WERI-Rb-1 (cell line): ENCODE measurements around the gene LRRC66.

Experiments used
- DNase-seq: peaks from one replicate; pipeline ENCODE4 v3.0.0-alpha.2; 2020
- H3K27ac ChIP-seq: fragments of 250-450 bp; sonication (Bioruptor Pico); 2 replicates; pipeline ENCODE4 v1.5.1; 2020; ENCODE audit warnings: mild to moderate bottlenecking, moderate library complexity
- H3K27me3 ChIP-seq: fragments of 250-450 bp; sonication (Bioruptor Pico); 2 replicates; pipeline ENCODE4 v1.5.1; 2021; ENCODE audit warnings: mild to moderate bottlenecking, low read depth, moderate library complexity; ENCODE audit not compliant: insufficient read depth, severe bottlenecking
- H3K36me3 ChIP-seq: fragments of 250-450 bp; sonication (Bioruptor Pico); 2 replicates; pipeline ENCODE4 v1.5.1; 2020; ENCODE audit warnings: mild to moderate bottlenecking, moderate library complexity
- H3K4me3 ChIP-seq: 2 replicates; pipeline ENCODE4 v1.5.1; 2011; ENCODE audit warnings: low read depth, mild to moderate bottlenecking, control low read depth, low read length
- H3K9me3 ChIP-seq: fragments of 250-450 bp; sonication (Bioruptor Pico); 2 replicates; pipeline ENCODE4 v1.5.1; 2021; ENCODE audit warnings: mild to moderate bottlenecking, moderate library complexity; ENCODE audit not compliant: severe bottlenecking
- CTCF ChIP-seq: IDR thresholded peaks from 2 replicates; pipeline ENCODE4 v1.5.1; 2011; ENCODE audit warnings: low read depth, mild to moderate bottlenecking, control low read depth, inconsistent platforms, low read length

Gene LRRC66

GRCh38 chr4:52054254-52054653 is 34.1 kb upstream of the LRRC66 start:
- DNase-seq: no peak
- H3K9me3 ChIP-seq: no peaks in the 10 kb centered on the region

GRCh38 chr4:52052475-52052780 is 32.3 kb upstream of the LRRC66 start:
- peak overlapping the region; percentile 96 for H3K27ac ChIP-seq
- peaks cover 4% of the 10 kb centered on the region for H3K36me3 ChIP-seq
- no peaks in the 10 kb centered on the region for H3K27me3 ChIP-seq
- peak overlapping the region; percentile 93 for H3K4me3 ChIP-seq
- H3K9me3 ChIP-seq: no peaks in the 10 kb centered on the region
- no peak for TF ChIP-seq CTCF
- no peak for DNase-seq

More at GRCh38 chr4:52054254-52054653, 34.1 kb upstream of the LRRC66 start:
- no peak overlapping the region for H3K4me3 ChIP-seq
- TF ChIP-seq CTCF: no peak
- no peaks in the 10 kb centered on the region for H3K27me3 ChIP-seq
- peaks cover 4% of the 10 kb centered on the region for H3K36me3 ChIP-seq
- H3K27ac ChIP-seq: no peak overlapping the region

- no peak for TF ChIP-seq CTCF
- peak; percentile 92 for DNase-seq
- H3K4me3 ChIP-seq: peak overlapping the region; percentile 93
- peaks cover 4% of the 10 kb centered on the region for H3K36me3 ChIP-seq
- H3K27me3 ChIP-seq: no peaks in the 10 kb centered on the region
- H3K27ac ChIP-seq: peak overlapping the region; percentile 96
- H3K9me3 ChIP-seq: no peaks in the 10 kb centered on the region
Measured at GRCh38 chr4:52051615-52052474, 31.7 kb upstream of the LRRC66 start.

GRCh38 chr4:52051213-52051614 is 31.1 kb upstream of the LRRC66 start, which contains the start of gene SPATA18:
SPATA18 (plus strand) TSS chr4:52051304; CDS start chr4:52051705, 401 bp downstream.
- Histone ChIP-seq H3K9me3 (no peaks in the 10 kb centered on the region), H3K27me3 (no peaks in the 10 kb centered on the region), H3K36me3 (peaks cover 4% of the 10 kb centered on the region), H3K27ac (peak within 1 kb of the TSS; percentile 96), H3K4me3 (peak within 1 kb of the TSS; percentile 93)
- peak; percentile 27 for DNase-seq
- TF ChIP-seq CTCF: no peak

GRCh38 chr4:52049266-52049665 is 29.1 kb upstream of the LRRC66 start:
- no peak for TF ChIP-seq CTCF
- H3K4me3 ChIP-seq: no peak overlapping the region
- no peaks in the 10 kb centered on the region for H3K27me3 ChIP-seq
- H3K36me3 ChIP-seq: peaks cover 4% of the 10 kb centered on the region
- H3K9me3 ChIP-seq: no peaks in the 10 kb centered on the region
- no peak overlapping the region for H3K27ac ChIP-seq
- DNase-seq: no peak
